Measurements from ENCODE around the gene LYZL2.
"Not testable (repeated sequence)": the region's sequence is repeated elsewhere in the genome, so short reads cannot be mapped to it uniquely, and the experiment has no call there.

- TF ChIP-seq EP300, CTCF (IDR thresholded peaks at IDR 0.05): not testable (repeated sequence)
Observed at GRCh38 chr10:30672338-30672737, 42.8 kb upstream of the LYZL2 start.

Data from tibial nerve (tissue), 4 donors.